Raji (cell line): ENCODE results near the gene HSD11B1L.

Experiments
- POLR2A ChIP-seq: IDR thresholded peaks from 2 replicates; pipeline ENCODE4 v1.6.1; 2011; ENCODE audit warnings: low read depth, low read length, control low read depth; ENCODE audit not compliant: insufficient read depth

The HSD11B1L gene

GRCh38 chr19:5655412-5655811 is 25.4 kb upstream of the HSD11B1L start:
- no peak for TF ChIP-seq POLR2A

GRCh38 chr19:5661483-5661882 is 19.3 kb upstream of the HSD11B1L start:
- TF ChIP-seq POLR2A: no peak

GRCh38 chr19:5663904-5664303 is 16.9 kb upstream of the HSD11B1L start:
- no peak for TF ChIP-seq POLR2A

DNA sequence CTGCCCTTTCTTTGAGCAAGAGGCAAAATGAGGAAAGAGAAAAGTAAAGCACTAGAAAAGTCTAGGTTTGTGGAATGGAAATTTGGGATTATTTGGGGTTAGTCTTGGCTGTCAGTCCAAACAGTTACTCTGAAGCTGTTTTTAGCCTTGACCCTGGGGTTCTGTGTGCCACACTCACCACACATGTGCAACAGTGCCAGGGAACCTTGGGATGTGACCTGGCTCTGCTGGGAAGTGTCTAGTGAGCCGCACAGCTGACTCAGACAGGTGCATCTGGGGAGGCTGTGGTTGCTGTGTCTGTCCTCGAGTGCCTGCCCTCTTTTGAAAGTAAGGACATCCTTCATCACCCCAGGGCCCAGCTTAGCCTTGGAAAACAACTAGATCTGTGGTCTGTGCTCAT is 16.3 kb upstream of the HSD11B1L start:
- TF ChIP-seq POLR2A: no peak

- no peak for TF ChIP-seq POLR2A
Measured at GRCh38 chr19:5665781-5666513, 14.9 kb upstream of the HSD11B1L start.

DNA sequence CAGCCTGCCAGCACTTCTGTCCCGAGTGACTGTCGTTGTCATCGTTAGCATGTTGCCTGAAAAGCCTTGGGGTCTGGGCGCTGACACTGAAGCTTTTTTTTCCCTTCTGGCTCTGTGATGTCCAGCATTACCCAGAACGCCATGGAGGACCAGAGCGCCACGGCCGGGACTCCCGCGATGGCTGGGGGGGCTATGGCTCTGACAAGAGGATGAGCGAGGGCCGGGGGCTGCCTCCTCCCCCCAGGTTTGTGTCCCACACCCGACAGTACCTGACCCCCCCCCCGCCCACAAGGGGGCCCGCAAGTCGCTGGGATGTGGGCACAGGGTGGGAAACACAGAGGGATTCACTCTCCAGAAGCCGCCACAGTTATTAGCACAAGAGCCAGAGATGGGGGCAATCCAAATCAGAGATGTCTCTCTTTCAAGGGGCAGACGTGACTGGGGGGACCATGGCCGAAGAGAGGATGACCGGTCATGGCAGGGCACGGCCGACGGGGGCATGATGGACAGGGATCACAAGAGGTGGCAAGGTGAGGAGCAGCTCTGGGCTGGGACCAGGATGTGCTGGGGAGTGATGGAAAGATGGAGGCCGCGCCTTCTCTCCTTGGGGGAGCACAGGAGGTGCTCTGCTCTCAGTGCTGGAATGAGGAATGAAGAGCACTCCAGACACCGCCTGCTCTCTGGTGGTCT is 13.8 kb upstream of the HSD11B1L start:
- TF ChIP-seq POLR2A: no peak

- no peak for TF ChIP-seq POLR2A
Measured at GRCh38 chr19:5667751-5668271, 13.0 kb upstream of the HSD11B1L start.

DNA sequence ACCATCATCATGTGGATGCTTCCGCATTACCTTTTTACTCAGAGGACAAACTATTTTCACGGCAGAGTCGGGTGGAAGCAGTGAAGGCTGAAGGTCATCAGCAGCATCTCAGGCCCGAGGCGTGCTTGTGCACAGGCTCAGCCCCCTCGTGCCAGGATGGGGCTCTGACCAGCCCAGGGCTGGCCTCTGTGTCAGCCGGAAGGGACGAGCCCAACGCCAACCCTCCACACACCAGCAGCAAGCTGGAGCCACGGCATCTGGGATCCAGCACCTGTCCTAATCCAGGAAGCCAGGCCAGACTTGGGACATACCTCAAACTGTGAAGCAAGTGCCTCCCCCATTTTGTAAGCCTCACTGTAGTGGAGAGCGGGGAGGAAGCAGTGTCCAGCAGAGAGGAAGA is 11.6 kb upstream of the HSD11B1L start:
- no peak for TF ChIP-seq POLR2A

DNA sequence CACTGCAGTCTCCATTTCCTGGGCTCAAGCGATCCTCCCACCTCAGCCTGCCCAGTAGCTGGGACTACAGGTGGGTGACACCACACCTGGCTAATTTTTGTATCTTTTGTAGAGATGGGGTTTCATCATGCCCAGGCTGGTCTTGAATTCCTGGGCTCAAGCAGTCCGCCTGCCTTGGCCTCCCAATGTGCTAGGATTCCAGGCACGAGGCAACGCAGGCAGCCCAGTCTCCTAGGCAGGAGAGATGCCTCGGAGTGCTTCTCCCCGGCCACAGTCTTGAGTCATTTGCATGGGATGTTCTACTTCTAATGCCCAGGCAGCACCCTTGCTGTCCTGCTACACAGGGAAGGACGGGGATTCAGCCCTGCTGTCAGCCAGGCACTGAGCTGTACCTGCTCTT is 9.2 kb upstream of the HSD11B1L start:
- no peak for TF ChIP-seq POLR2A

DNA sequence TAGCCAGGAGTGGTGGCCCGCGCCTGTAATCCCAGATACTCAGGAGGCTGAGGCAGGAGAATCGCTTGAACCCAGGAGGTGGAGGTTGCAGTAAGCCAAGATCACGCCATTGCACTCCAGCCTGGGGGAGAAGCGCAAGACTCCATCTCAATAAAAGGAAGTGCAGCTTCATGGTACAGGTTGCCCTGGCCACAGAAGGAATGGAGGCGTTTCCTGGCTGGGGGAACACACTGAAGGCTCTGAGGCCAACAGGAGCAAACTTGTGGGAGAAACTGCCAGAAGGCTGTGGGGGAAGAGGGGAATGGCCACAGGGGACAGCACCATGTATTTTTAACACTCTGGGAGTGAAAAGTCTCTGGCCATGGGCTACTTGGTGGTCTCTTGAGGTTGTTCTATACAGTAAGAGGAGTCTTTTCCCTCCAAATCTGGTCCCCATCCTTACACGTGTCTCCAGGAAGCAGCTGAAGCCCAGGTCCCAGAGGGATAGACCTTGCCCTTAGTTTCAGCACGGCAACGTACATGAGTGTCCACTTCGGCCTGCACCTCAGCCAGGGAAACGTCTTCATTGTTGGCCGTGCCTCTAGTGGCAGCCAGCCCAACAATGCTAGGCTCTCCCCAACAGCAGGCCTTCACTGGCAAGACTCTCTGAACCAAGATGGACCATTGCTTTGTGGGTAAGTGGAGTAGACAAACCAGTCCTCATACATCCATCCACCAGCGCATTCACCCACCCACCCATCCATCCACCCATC is 7.9 kb upstream of the HSD11B1L start:
- TF ChIP-seq POLR2A: no peak

DNA sequence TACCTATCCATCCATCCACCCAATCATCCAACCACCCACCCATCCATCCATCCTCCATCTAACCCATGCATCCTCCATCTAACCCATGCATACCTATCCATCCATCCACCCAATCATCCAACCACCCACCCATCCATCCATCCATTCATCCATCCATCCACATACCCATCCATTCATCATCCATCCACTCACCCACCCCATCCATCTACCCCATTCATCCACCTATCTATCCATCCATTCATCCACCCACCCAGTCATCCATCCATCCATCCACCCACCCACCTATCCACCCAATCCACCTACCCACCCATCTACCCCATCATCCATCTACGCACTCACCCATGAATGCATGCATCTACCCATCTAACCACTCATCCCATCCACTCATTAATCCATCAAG is 7.1 kb upstream of the HSD11B1L start:
- TF ChIP-seq POLR2A: no peak

- TF ChIP-seq POLR2A: no peak
Measured at GRCh38 chr19:5674714-5675113, 6.1 kb upstream of the HSD11B1L start.

DNA sequence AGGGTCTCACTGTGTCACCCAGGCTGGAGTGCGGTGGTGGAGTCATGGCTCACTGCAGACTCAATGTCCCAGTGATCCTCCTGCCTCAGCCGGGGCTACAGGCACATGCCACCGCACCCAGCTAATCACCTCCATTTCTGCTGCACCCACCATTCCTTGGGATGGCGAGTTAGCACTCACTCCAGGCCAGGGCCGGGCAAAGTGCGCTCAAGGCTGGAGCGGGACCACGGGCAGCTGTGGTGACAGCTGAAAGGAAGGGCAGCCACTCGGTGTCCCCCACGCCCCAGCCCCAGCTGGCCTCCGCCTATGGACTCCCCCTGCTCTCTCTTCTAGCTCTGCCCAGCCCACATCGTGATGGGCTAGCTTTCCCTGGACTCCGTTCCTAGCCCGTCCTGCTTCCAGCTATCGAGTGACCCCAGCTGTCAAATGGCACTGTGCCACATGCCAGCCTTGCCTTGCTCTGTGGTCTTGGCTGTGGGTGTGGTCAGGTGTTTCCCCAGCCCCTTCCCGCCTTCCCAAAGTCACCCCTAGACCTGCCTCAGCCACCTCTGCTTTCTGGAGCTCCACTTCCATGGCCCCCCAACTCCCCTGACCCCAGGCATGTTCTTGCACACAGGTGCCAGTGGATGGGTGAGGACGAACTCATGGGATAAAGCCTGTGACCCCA is 4.6 kb upstream of the HSD11B1L start:
- no peak for TF ChIP-seq POLR2A

GRCh38 chr19:5676772-5677105 is 4.1 kb upstream of the HSD11B1L start:
- TF ChIP-seq POLR2A: no peak

DNA sequence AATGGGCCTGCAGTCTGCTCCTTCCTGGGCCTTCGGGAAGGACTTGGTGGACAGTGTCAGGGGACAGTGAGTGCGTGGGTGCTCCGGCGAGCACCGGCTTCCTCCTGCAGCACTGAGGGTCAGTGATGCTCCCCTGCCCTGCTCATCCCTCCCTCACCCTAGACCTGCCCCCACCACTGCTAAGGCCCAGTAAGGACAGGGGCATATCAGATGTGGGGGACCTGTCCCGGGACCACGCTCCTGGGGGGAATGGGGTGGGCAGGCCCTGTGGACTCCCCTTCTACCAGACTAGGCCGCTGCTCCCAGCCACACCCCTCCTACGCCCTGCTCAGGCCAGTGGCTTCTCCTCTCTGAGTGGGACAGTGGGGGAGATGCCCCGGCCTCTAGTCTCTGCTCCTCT is 3.7 kb upstream of the HSD11B1L start:
- no peak for TF ChIP-seq POLR2A

DNA sequence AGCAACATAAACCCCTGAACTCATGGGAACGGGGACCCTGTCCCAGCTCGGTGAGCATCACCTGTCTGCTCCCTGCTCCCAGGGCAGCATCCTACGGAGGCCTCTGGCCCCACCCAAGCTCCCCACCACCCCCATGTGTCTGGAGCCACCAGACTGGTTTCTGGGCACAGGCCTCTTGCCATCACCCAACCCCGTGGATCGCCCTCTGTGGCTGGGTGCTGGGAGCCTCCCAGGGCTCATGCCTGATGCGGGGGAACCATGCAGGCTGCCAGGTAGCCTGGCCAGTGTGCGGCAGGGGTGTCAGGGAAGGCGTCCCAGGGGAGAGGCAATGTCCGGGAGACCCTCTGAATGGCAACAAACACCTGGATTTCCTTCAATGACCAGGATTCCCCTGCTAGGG is 3.2 kb upstream of the HSD11B1L start:
- no peak for TF ChIP-seq POLR2A

- no peak for TF ChIP-seq POLR2A
Measured at GRCh38 chr19:5678071-5678718, 2.6 kb upstream of the HSD11B1L start.
